Activated naive CD8-positive, alpha-beta T cell treated with anti-CD3 and anti-CD28 coated beads, Interleukin-2, amount 10 ng/mL, durations not matched to agents 7 days and 5 days (primary cell): ENCODE data around the gene SMO. TPM values are rescaled to one million over a fixed set of nuclear protein-coding genes. Genes with fewer than 3 reads are reported as not detected.
"Not testable (repeated sequence)": the region's sequence is repeated elsewhere in the genome, so short reads cannot be mapped to it uniquely, and the experiment has no call there.

Experiments used
- ATAC-seq: fragments of 150-1000 bp; cut with Tn5 transposase; one replicate; pipeline ENCODE4 v1.10.0; 2021; ENCODE audit warnings: low read depth, moderate library complexity
- POLR2A ChIA-PET: fragments of 350-600 bp; sonication (Branson Sonifier 250); formaldehyde crosslinking; loops from one replicate; lab custom pipeline; 2021; ENCODE audit warnings: antibody characterized with exemption; lab: Charles Lee
- DNase-seq: peaks from one replicate; pipeline ENCODE4 v3.0.0; 2021
- H3K27ac Mint-ChIP-seq: one replicate; pipeline ENCODE4 v1.8.0; 2022; ENCODE audit warnings: mild to moderate bottlenecking, mixed read lengths
- H3K27me3 Mint-ChIP-seq: one replicate; pipeline ENCODE4 v1.8.0; 2022; ENCODE audit warnings: mild to moderate bottlenecking, moderate library complexity, mixed read lengths
- H3K36me3 Mint-ChIP-seq: one replicate; pipeline ENCODE4 v1.8.0; 2021; ENCODE audit warnings: mild to moderate bottlenecking, mixed read lengths
- H3K4me1 Mint-ChIP-seq: one replicate; pipeline ENCODE4 v1.8.0; 2021; ENCODE audit warnings: mixed read lengths
- H3K4me3 Mint-ChIP-seq: one replicate; pipeline ENCODE4 v1.8.0; 2022; ENCODE audit warnings: mild to moderate bottlenecking, moderate library complexity, mixed read lengths
- H3K9me3 Mint-ChIP-seq: one replicate; pipeline ENCODE4 v1.8.0; 2021; ENCODE audit warnings: mixed read lengths
- total RNA-seq, 2 experiments: library from RNA; stranded (reverse); gene quantifications; one replicate each; pipeline ENCODE4 v1.2.3, GENCODE V29; 2021

Gene SMO
- total RNA-seq, 2 experiments from 2014 or later = 0.20 TPM; not detected in 1

- Mint-ChIP-seq H3K4me3 (no peak overlapping the region), H3K27me3 (no peaks in the 10 kb centered on the region), H3K27ac (no peak overlapping the region), H3K9me3 (no peaks in the 10 kb centered on the region), H3K36me3 (peaks cover 2% of the 10 kb centered on the region), H3K4me1 (no peaks in the 10 kb centered on the region)
- POLR2A ChIA-PET = no interaction called here
- DNase-seq (no peak), ATAC-seq (no peak)
Observed at GRCh38 chr7:129161524-129162225, 26.8 kb upstream of the SMO start.

- POLR2A ChIA-PET = interaction anchor here (1.3 kb wide), 1 partner anchor 18 kb away, joined by 4 read pairs; the partner anchor contains the start of gene TSPAN33
- no peaks in the 10 kb centered on the region for H3K9me3 Mint-ChIP-seq
- no peak overlapping the region for H3K4me3 Mint-ChIP-seq
- DNase-seq (no peak), ATAC-seq (no peak)
- H3K27ac Mint-ChIP-seq = no peak overlapping the region
- no peaks in the 10 kb centered on the region for H3K27me3 Mint-ChIP-seq
- no peaks in the 10 kb centered on the region for H3K4me1 Mint-ChIP-seq
- peaks cover 2% of the 10 kb centered on the region for H3K36me3 Mint-ChIP-seq
Observed at GRCh38 chr7:129162732-129163131, 25.7 kb upstream of the SMO start.

DNA sequence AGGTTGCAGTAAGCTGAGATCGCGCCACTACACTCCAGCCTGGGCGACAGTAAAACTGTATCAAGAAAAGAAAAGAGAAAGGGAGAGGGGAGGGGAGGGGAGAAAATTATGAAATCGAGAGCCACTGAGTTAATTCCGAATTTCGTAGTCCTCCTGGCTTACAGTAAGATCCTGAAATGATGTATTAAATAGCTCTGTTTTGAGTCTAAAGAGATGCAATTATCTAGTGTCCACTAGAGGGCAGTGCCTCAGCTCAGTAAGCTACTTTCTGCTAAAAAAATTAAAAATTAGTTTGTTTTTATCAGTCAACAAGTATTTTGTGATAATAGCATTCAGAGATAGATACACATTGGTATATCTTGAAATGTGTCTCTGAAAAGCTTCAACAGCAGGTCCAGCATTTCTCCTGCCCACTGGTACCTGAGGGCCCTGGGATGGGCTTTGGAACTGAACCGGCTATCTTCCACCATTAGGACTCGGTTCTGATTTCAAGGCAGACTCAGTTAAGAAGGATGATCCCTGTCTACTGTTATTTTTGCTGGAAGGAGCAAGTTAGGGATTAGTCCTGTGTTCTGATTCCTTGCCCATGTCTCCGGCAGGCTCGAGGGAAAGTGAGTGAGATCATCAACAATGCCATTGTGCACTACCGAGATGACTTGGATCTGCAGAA lies 24.4 kb upstream of the SMO start:
- H3K27me3 Mint-ChIP-seq = no peaks in the 10 kb centered on the region
- ATAC-seq = no peak
- POLR2A ChIA-PET = interaction anchor here (1.3 kb wide), 1 partner anchor 19 kb away, joined by 4 read pairs; the partner anchor contains the start of gene TSPAN33
- H3K4me1 Mint-ChIP-seq = peaks cover 3% of the 10 kb centered on the region
- H3K36me3 Mint-ChIP-seq = peaks cover 2% of the 10 kb centered on the region
- no peaks in the 10 kb centered on the region for H3K9me3 Mint-ChIP-seq
- no peak overlapping the region for H3K27ac Mint-ChIP-seq
- DNase-seq = no peak
- H3K4me3 Mint-ChIP-seq = no peak overlapping the region

DNA sequence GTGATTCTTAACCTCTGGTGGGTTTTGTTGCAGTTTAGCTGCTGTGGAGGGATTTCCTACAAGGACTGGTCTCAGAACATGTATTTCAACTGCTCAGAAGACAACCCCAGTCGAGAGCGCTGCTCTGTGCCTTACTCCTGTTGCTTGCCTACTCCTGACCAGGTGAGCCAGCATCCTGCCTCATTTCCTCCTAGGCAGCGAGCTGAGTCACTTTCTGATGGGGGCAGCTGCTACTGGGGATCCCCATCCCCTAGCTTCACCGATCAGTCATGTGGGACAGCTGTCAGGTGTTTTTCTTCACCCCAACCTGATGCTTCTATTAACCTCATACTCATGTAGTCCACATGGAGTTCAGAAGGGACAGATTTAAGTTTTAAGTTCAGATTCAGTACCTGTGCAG lies 21.7 kb upstream of the SMO start:
- H3K9me3 Mint-ChIP-seq = no peaks in the 10 kb centered on the region
- H3K36me3 Mint-ChIP-seq = peaks cover 2% of the 10 kb centered on the region
- ATAC-seq (no peak), DNase-seq (no peak)
- H3K4me3 Mint-ChIP-seq = no peak overlapping the region
- no peaks in the 10 kb centered on the region for H3K27me3 Mint-ChIP-seq
- H3K27ac Mint-ChIP-seq = no peak overlapping the region
- peaks cover 10% of the 10 kb centered on the region for H3K4me1 Mint-ChIP-seq
- POLR2A ChIA-PET = no interaction called here

GRCh38 chr7:129167817-129168216 lies 20.6 kb upstream of the SMO start:
- ATAC-seq = no peak
- no peak for DNase-seq
- Mint-ChIP-seq H3K9me3 (no peaks in the 10 kb centered on the region), H3K27ac (no peak overlapping the region), H3K4me1 (peaks cover 10% of the 10 kb centered on the region), H3K36me3 (peaks cover 2% of the 10 kb centered on the region), H3K4me3 (no peak overlapping the region), H3K27me3 (no peaks in the 10 kb centered on the region)
- POLR2A ChIA-PET = no interaction called here

GRCh38 chr7:129168231-129169021 lies 20.0 kb upstream of the SMO start:
- POLR2A ChIA-PET = interaction anchor here (0.6 kb wide), 1 partner anchor 680 kb away, joined by 3 read pairs; no protein-coding TSS in a partner anchor
- Mint-ChIP-seq H3K27me3 (no peaks in the 10 kb centered on the region), H3K27ac (no peak overlapping the region)

GRCh38 chr7:129169171-129169671 lies 19.2 kb upstream of the SMO start:
- Mint-ChIP-seq H3K36me3 (peaks cover 2% of the 10 kb centered on the region), H3K4me3 (peak overlapping the region; percentile 81), H3K27me3 (no peaks in the 10 kb centered on the region), H3K4me1 (peaks cover 10% of the 10 kb centered on the region), H3K27ac (peak overlapping the region; percentile 76), H3K9me3 (no peaks in the 10 kb centered on the region)
- peak; percentile 86 for ATAC-seq
- peak; percentile 80 for DNase-seq
- POLR2A ChIA-PET = interaction anchor here (0.6 kb wide), 1 partner anchor 679 kb away, joined by 3 read pairs; no protein-coding TSS in a partner anchor

More at GRCh38 chr7:129168231-129169021, 20.0 kb upstream of the SMO start:
- ATAC-seq (no peak), DNase-seq (no peak)
- Mint-ChIP-seq H3K9me3 (no peaks in the 10 kb centered on the region), H3K4me1 (peaks cover 10% of the 10 kb centered on the region), H3K36me3 (peaks cover 2% of the 10 kb centered on the region), H3K4me3 (peak overlapping the region; percentile 47)

- POLR2A ChIA-PET = no interaction called here
- Mint-ChIP-seq H3K4me3 (peak overlapping the region; percentile 81), H3K9me3 (no peaks in the 10 kb centered on the region), H3K36me3 (peaks cover 2% of the 10 kb centered on the region), H3K4me1 (peaks cover 10% of the 10 kb centered on the region), H3K27me3 (no peaks in the 10 kb centered on the region), H3K27ac (peak overlapping the region; percentile 76)
- DNase-seq = no peak
- ATAC-seq = peak; percentile 41
Observed at GRCh38 chr7:129169686-129170440, 18.6 kb upstream of the SMO start.

- no peak overlapping the region for H3K4me3 Mint-ChIP-seq
- H3K27ac Mint-ChIP-seq = no peak overlapping the region
- no peaks in the 10 kb centered on the region for H3K9me3 Mint-ChIP-seq
- peaks cover 2% of the 10 kb centered on the region for H3K36me3 Mint-ChIP-seq
- DNase-seq (no peak), ATAC-seq (no peak)
- no peaks in the 10 kb centered on the region for H3K27me3 Mint-ChIP-seq
- POLR2A ChIA-PET = no interaction called here
- peaks cover 10% of the 10 kb centered on the region for H3K4me1 Mint-ChIP-seq
Observed at GRCh38 chr7:129170441-129171021, 17.9 kb upstream of the SMO start.

GRCh38 chr7:129173861-129174260 lies 14.6 kb upstream of the SMO start:
- H3K27ac Mint-ChIP-seq, H3K36me3 Mint-ChIP-seq, ATAC-seq, H3K4me1 Mint-ChIP-seq, H3K4me3 Mint-ChIP-seq, H3K9me3 Mint-ChIP-seq, DNase-seq, POLR2A ChIA-PET: not testable (repeated sequence)
- peaks cover 14% of the 10 kb centered on the region for H3K27me3 Mint-ChIP-seq

DNA sequence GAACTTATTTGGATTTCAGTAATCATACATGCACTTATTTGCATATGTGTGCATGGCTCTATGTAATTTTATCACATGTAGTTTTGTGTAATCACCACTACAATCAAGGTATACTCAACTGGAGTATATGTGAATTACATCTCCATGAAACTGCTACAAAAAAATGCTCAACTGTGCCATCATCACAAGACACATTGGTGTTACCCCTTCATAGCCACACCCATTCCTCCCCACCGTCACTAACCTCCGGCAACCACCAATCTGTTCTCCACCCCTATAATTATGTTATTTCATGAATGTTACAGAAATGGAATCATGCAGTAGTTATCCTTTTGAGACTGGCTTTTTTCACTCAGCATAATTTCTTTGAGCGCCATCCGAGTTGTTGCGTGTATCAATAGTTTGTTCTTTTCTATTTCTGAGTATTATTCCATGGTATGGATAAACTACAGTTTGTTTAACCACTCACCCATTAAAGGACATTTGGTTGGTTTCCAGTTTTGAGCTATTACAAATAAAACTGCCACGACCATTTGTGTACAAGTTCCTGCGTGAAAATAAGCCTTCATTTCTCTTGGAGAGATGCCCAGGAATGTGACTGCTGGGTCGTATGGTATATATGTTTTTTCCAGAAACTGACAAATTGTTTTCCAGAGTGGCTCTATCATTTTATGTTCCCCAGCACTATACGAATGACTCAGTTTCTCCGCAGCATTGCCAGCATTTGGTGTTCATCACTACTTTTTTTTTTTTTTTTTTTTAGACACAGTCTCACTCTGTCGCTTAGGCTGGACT lies 11.3 kb upstream of the SMO start:
- H3K4me1 Mint-ChIP-seq = no peaks in the 10 kb centered on the region
- ATAC-seq = no peak
- DNase-seq = no peak
- no peak overlapping the region for H3K27ac Mint-ChIP-seq
- H3K9me3 Mint-ChIP-seq = no peaks in the 10 kb centered on the region
- peaks cover 26% of the 10 kb centered on the region for H3K27me3 Mint-ChIP-seq
- no peak overlapping the region for H3K4me3 Mint-ChIP-seq
- POLR2A ChIA-PET = no interaction called here
- no peaks in the 10 kb centered on the region for H3K36me3 Mint-ChIP-seq
